Measurements from ENCODE around the gene TNFRSF21.

DNA sequence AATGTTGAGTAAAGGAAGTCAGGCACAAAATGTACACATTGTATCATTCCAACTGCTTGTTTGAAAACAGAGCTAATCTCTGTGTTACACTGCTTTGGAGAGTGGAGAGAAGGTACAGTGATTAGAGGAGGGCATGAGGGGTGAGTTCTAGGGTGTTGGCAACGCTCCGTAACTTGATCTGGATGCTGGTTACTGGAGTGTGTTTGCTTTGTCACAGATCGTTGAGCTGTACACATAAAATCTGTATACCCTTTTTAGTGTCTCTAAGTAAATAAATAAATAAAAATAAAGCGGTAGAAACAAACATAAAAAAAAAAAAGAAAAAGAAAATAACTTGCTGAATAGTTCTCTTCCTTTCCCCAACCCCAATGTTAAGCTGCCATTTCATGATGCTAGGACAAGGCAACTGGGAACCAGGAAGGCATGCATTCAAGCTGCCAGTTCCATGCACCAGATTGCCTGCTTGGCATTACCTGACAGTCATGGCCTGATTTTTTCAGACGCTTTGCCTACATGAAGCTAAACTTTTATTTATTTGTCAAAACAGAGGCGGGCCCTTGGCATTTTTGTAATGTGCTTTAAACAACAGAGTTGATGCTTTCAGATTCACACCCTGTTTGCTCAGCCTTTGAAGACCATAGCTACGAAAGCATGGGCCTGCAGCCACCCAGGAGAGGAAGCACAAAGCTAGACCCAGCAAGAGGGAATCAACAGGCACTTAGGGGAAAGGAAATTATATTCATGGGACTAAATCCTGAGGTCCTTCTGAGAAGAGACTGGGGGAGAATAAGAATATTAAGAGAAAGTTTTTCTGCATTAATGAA is 21.2 kb downstream of the TNFRSF21 start:
- TF ChIP-seq ZBTB7A (IDR thresholded peaks at IDR 0.05; ENCODE audit: low read depth) (no peak), CEBPB (IDR thresholded peaks at IDR 0.05) (no peak), RAD21 (IDR thresholded peaks at IDR 0.05; ENCODE audit: low read depth) (no peak), REST (IDR thresholded peaks at IDR 0.05; ENCODE audit: low read depth) (no peak), CREB1 (IDR thresholded peaks at IDR 0.05; ENCODE audit: low read depth) (no peak), TEAD4 (IDR thresholded peaks at IDR 0.05) (no peak), YY1 (IDR thresholded peaks at IDR 0.05; ENCODE audit: low read depth) (no peak), EP300 (IDR thresholded peaks at IDR 0.05; ENCODE audit: borderline replicate concordance) (no peak), FOXM1 (IDR thresholded peaks at IDR 0.05; ENCODE audit: borderline replicate concordance, low read depth) (no peak), TCF12 (IDR thresholded peaks at IDR 0.05; ENCODE audit: low read depth) (no peak), NFIC (IDR thresholded peaks at IDR 0.05) (no peak), TAF1 (IDR thresholded peaks at IDR 0.05; ENCODE audit: low read depth) (no peak)
- TF ChIP-seq, protein P1, sequence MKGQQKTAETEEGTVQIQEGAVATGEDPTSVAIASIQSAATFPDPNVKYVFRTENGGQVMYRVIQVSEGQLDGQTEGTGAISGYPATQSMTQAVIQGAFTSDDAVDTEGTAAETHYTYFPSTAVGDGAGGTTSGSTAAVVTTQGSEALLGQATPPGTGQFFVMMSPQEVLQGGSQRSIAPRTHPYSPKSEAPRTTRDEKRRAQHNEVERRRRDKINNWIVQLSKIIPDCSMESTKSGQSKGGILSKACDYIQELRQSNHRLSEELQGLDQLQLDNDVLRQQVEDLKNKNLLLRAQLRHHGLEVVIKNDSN (IDR thresholded peaks at IDR 0.05): no peak
- TF ChIP-seq, protein P2, sequence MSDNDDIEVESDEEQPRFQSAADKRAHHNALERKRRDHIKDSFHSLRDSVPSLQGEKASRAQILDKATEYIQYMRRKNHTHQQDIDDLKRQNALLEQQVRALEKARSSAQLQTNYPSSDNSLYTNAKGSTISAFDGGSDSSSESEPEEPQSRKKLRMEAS (IDR thresholded peaks at IDR 0.05): no peak

All from Ishikawa (cell line).